ENCODE results near the gene CACTIN. TPM values are rescaled to one million over a fixed set of nuclear protein-coding genes. Genes with fewer than 3 reads are reported as not detected.

Gene CACTIN
- total and polyA plus RNA-seq, 2 of the 8 experiments (the other 6 are each of a cell fraction or from before 2014, with no cell fraction given): 25.8 to 29.9 TPM

- no peak overlapping the region for H2AK5ac ChIP-seq (ENCODE audit: low read depth, low read length)
- no peak overlapping the region for H2BK20ac ChIP-seq (ENCODE audit: low read length)
- H3K56ac ChIP-seq (replicated peaks; ENCODE audit: insufficient read length, low read depth, low read length): no peak overlapping the region
- H3K79me2 ChIP-seq (ENCODE audit: control insufficient read depth in 1 of 2, insufficient read depth in 2 of 2, low read length in 2 of 2): no peaks in the 10 kb centered on the region
- ChIA-PET CTCF (ENCODE audit: partially characterized antibody) (interaction anchor here (0.6 to 3.9 kb wide), 14 partner anchors 8 to 445 kb away, joined by 3 to 25 read pairs (median 3); partner anchors contain the start of genes GIPC3 and TJP3), POLR2A (ENCODE audit: partially characterized antibody) (interaction anchor here (0.7 kb wide), 1 partner anchor 11 kb away, joined by 3 read pairs; no protein-coding TSS in a partner anchor)
- peaks cover 0 to 17% of the 10 kb centered on the region in 2 experiments for H4K20me1 ChIP-seq (replicated peaks in 1 of 2; ENCODE audit: control insufficient read depth in 1 of 2, insufficient read depth in 2 of 2, low read length in 2 of 2)
- no peaks in the 10 kb centered on the region for H3K23me2 ChIP-seq (ENCODE audit: low read depth, low read length)
- no peak overlapping the region for H3K27ac ChIP-seq (ENCODE audit: low read depth, low read length)
- no peak overlapping the region for H3K18ac ChIP-seq (ENCODE audit: extremely low read depth, low read length)
- no peak overlapping the region for H2BK12ac ChIP-seq (ENCODE audit: low read depth, low read length)
- no peak overlapping the region for H4K5ac ChIP-seq (ENCODE audit: insufficient read length, low read depth, low read length)
- no peak for DNase-seq (ENCODE audit: low read depth in 1 of 2, low spot score in 2 of 2)
- no peaks in the 10 kb centered on the region for H3K4me1 ChIP-seq (replicated peaks in 1 of 4; ENCODE audit: control insufficient read depth in 3 of 4, insufficient read depth in 4 of 4, low read length in 3 of 4)
- no peak overlapping the region for H3K9ac ChIP-seq (replicated peaks in 1 of 4; ENCODE audit: extremely low read depth in 1 of 4, low read depth in 3 of 4, low read length in 3 of 4)
- no peaks in the 10 kb centered on the region for H3K79me1 ChIP-seq (ENCODE audit: low read depth, low read length)
- no peak overlapping the region for H3K4me3 ChIP-seq (ENCODE audit: extremely low read depth in 1 of 4, insufficient read depth in 2 of 4, low read depth in 3 of 4, low read length in 4 of 4)
- no peak overlapping the region for H3K4ac ChIP-seq (replicated peaks; ENCODE audit: insufficient read length, low read depth, low read length)
- H3K36me3 ChIP-seq (ENCODE audit: control insufficient read depth in 2 of 4, insufficient read depth in 4 of 4, low read length in 3 of 4): peaks cover 0 to 25% (median 9%) of the 10 kb centered on the region in 4 experiments; a peak in 6 of 8 replicates
- H3K23ac ChIP-seq (ENCODE audit: insufficient read length): no peak overlapping the region
- TF ChIP-seq CBX8 (IDR thresholded peaks at IDR 0.05; ENCODE audit: borderline replicate concordance, low read depth, low read length): no peak
- no peak for TF ChIP-seq POU5F1 (IDR thresholded peaks at IDR 0.05; ENCODE audit: low read depth, low read length)
- no peak for TF ChIP-seq KDM5A (IDR thresholded peaks at IDR 0.05; ENCODE audit: low read length)
- no peak for TF ChIP-seq E2F6 (IDR thresholded peaks at IDR 0.05)
- H2BK5ac ChIP-seq (ENCODE audit: low read depth, low read length): no peak overlapping the region
- no peaks in the 10 kb centered on the region for H3K9me3 ChIP-seq (ENCODE audit: insufficient read depth in 2 of 2, low read depth in 1 of 2, low read length in 1 of 2)
- WGBS, 2 experiments (ENCODE audit: extremely low coverage in 1 of 2, insufficient coverage in 1 of 2, insufficient read length in 1 of 2, insufficient replicate concordance in 2 of 2, low coverage in 1 of 2, low lambda C conversion rate in 2 of 2, missing lambda C conversion rate in 1 of 2): 90% methylated on average over 33 of the region's 36 CpGs; no CpG with 5 or more reads in 1 of the 2 experiments
- H3K27me3 ChIP-seq (replicated peaks in 1 of 4; ENCODE audit: control insufficient read depth in 3 of 4, extremely low read depth in 1 of 4, insufficient read depth in 3 of 4, low read length in 3 of 4): no peaks in the 10 kb centered on the region
- FAIRE-seq: no peak
- H4K91ac ChIP-seq (replicated peaks; ENCODE audit: insufficient read length, low read length): no peak overlapping the region
- no peak overlapping the region for H2BK120ac ChIP-seq (replicated peaks; ENCODE audit: low read depth, low read length)
- H4K8ac ChIP-seq (ENCODE audit: extremely low read depth, insufficient read depth, low read length): no peak overlapping the region
- H3K14ac ChIP-seq (ENCODE audit: insufficient read length): no peak overlapping the region
- no peak overlapping the region for H2BK15ac ChIP-seq (ENCODE audit: low read length)
- no peak overlapping the region for H2AFZ ChIP-seq (ENCODE audit: low read length)
- no peak overlapping the region for H3K4me2 ChIP-seq (ENCODE audit: insufficient read depth in 1 of 2, low read depth in 2 of 2, low read length in 2 of 2)
Measured at GRCh38 chr19:3656073-3656746, 29.6 kb upstream of the CACTIN start.
